Left hindlimb (tissue), 1 donor: ENCODE measurements around the gene POFUT1.

ENCODE experiments used
- DNase-seq: peaks from one replicate; pipeline ENCODE4 v3.0.0-alpha.2; 2018

Gene POFUT1

DNA sequence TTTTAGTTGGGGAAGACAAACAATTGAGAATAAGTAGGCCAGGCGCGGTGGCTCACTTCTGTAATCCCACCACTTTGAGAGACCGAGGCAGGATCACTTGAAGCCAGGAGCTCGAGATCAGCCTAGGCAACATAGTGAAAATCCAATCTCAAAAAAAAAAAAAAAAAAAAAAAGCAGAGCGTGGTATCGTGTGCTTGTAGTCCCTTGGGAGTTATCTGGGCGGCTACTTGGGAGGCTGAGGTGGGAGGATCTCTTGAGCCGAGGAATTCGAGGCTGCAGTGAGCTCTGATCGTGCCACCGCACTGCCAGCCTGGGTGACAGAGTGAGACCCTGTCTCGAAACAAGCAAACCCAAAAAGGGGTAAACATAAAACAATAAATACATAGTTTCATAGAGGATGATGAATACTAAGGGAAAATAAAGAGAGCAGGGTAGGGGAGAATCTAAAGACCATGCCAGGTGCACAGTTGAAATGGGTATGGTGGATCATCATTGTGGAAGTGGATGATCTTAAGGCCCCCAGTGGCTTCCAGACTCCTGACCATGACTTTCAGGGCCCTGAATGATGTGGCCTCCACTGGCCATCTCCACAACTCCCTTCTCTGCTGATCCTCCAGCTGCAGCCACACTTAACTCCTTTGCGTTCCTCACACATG, 947 bp downstream of the POFUT1 start:
- no peak for DNase-seq

DNA sequence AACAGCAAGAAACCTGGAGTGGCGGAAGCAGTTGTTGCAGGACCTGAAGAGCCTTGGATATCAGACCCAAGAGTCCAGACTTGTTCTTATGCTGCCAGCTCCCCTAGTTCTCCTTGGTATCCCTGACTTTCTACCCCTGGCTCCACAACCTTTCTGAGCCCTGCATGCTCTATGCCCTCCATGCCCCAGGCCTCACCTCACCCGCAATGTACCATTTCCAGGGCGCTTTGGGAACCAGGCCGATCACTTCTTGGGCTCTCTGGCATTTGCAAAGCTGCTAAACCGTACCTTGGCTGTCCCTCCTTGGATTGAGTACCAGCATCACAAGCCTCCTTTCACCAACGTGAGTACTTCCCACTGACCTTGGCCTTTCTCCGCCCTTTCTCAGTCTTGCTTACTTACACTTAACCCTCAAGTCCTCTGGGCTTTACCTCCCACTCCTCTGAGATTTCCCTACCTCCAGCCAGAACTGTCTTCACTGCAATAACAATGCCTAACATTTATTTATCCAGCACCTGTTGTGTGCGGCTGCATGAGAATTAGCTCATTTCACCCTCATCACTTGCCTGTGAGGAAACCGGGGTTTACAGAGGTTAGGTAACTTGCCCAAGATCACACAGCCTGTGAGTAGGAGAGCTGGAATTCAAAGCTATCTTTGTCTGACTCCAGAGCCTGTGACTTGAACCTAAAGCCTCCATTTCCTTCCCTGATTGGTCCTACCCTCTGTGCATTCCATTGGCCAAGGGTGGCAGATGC, 2.3 kb downstream of the POFUT1 start:
- no peak for DNase-seq

DNA sequence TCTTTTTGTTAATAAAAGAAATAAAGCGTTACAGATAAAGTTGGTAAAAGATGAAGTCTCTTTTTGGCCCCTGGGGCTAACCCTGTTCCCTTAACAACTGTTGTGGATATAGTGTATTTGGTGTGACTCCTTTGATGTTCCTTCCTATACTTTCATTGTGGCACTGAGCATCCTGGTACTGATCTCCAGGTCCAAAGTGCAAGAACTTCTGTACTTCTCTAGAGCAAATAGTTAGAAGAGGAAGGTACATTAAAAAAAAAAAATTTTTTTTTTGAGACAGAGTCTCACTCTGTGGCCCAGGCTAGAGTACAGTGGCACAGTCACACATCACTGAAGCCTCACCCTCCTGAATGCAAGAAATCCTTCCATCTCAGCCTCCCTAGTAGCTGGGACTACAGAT, 6.2 kb downstream of the POFUT1 start:
- DNase-seq: no peak

DNA sequence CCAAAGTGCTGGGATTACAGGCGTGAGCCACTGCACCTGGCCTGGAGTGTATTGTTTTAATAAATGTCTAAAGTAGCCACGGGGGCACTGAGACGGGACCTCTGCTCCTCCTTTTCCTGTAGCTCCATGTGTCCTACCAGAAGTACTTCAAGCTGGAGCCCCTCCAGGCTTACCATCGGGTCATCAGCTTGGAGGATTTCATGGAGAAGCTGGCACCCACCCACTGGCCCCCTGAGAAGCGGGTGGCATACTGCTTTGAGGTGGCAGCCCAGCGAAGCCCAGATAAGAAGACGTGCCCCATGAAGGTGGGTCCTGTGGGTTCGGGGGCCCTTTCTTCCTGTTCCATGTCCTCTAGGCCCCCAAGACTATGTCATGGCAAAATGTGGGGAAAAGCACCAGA, 7.5 kb downstream of the POFUT1 start:
- no peak for DNase-seq

DNA sequence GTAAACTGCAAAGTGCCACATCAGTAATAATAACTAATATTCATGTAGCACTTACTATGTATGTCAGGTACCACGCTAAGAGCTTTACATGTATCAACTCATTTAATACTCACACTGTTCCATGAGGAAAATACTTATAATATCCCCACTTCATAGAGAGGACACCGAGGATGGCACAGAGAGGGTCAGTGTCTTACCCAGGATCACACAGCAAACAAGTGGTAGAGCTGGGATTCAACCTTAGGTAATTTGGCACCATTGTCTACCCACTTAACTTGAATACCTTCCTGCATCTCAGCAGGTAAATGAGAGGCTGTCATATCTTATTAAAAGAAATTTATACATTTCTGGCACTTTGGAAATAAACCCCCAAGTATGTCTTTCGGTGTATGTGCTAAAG, 8.0 kb downstream of the POFUT1 start:
- DNase-seq: no peak

DNA sequence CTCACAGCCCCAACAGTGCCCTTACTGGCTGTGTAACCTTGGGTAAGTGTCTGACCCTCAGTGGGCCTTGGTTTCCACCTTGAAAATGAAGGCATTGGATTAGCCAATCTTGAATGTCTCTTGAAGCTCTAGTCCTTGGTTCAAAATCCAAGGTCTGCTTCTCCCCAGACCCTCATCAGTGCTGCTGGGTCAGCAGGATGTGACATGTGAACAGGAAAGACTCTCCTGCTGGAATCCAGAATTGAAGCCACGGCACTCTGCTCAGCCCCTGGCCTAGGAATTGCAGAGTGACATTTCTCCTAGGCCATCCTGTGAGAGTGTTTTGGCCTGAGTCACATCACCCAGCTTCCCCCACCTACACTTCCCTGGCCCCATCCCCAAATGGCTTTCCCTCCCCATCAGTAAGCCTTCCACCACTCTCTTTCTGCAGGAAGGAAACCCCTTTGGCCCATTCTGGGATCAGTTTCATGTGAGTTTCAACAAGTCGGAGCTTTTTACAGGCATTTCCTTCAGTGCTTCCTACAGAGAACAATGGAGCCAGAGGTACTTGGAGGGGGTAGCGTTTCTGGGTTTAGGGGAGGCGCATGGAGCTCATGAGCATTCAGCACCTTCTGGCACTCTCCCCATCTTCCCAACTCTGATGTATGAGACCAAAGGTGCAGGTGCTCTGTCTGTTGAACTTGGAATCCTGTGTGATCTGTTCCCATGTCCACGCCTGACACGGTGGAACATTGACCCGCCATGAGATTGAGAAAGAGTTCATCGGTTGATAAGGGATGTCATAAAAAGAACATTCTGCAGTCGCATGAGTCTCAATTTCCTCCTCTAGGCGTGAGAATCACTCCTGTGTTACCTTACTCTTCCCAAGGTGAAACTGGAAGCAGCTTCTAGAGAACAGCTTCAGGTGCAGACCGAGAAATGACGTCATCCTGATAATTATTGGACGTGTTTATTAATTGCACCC, 8.8 kb downstream of the POFUT1 start:
- DNase-seq: no peak

DNA sequence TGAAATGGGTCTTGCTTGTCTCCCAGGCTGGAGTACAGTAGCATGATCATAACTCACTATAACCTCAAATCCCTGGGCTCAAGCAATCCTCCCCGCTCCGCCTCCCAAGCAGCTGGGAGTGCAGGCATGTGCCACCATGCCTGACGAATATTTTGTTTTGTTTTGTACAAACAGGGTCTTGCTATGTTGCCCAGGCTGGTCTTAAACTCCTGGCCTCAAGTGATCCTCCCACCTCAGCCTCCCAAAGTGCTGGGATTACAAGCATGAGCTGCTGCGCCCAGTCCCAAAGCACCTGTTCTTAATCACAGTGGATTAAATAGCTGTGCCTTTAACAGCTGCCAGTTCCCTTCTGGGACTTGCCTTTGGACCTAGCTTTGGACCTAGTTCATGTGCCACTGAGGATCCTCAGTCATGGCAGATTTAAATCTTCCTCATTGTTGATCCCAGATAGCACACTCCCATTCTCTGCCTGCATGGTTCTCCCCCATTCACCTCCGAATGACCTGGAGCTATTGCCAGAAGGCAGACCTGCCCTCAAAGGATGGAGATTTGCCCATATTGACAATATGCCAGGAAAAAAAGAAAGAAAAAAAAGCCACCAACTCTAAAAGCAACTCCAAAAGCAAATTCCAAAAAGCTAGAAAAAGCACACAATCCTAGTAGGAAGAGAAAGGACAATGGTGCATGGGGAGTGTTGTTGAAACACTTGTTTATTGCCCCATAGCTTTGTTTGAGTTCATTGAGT, 10.6 kb downstream of the POFUT1 start:
- no peak for DNase-seq

DNA sequence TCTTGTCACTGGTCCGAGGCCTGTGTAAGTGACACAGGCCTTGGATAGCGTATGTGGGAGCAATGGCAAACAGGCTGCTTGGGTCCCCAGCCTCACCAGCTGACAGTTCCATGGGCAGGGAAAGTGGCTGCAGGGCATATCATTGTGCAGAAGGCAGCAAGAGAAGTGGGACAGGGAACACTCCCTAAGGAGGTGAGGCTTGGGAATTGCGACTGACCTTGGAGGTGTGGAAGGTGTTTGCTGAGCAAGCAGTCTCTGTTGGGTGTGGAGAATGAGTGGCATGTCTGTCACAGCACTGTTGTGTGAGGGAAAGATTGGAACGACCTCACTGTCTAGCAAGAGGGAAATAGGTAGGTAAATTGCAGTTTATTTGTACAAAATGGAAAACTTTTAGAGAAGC, 16.8 kb downstream of the POFUT1 start:
- no peak for DNase-seq

DNA sequence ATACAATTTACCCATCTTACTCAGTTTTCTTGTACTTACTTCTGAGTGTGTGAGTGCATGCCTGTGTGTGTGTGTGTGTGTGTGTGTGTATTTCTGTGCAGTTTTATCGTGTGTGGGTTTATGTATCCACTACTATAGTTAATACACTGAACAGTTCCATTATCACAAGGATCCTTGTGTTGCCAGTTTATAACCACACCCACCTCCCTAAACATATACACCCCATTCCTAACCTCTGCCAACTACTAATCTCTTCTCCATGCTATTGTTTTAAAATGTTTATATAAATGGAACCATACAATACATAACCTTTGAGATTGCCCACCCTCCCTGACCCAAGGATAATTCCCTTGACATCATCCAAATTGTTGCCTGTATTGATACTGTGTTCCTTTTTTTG, 18.7 kb downstream of the POFUT1 start:
- no peak for DNase-seq

DNA sequence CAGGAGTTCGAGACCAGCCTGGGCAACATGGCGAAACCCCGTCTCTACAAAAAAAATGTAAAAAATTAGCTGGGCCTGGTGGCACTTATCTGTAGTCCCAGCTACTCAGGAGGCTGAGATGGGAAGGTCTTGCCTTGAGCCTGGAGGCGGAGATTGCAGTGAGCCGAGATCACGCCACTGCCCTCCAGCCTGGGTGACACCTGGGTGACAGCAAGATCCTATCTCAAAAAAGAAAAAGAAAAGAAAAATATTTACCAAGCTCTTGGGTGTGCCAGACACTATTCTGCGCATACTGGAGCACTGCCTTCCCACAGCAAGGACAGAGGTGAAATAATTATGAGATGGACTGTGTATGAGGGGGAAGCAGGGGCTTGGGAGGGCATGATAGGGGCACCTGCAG, 19.6 kb downstream of the POFUT1 start:
- DNase-seq: no peak

DNA sequence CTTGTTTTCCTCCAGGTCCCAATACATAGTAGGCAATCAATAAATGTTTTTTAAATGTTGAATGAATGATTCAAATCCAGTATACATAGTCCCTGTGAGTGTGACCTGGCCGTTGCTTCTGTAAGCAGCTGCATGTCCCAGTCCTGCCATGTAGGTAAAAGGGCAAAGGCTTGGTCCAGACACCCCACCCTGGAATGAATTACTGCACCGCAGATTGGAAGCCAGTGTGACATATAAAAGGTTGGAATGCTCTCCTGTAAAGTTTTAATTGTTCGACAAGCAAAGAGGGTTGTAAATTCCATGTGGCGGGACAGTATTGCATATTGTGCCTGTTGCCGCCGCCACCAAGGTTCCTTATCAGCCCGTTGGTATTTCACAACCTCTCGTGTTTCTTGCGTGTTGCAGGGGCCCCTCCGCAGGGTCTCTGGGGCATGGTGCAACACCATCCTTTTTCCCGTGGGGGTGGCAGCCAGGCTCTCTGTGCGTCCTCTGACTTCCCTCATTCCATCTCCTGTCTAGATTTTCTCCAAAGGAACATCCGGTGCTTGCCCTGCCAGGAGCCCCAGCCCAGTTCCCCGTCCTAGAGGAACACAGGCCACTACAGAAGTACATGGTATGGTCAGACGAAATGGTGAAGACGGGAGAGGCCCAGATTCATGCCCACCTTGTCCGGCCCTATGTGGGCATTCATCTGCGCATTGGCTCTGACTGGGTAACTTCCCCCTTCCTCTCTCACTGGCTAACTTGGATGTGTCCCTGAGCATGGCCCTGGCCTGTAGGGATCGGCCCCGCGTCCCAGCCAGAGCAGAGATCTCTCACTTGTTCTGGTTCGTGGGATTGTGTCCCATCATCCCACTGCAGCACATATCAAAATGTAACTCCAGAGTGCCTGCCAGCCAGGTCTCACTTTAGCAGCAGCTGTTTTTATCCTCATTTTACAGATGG, 20.3 kb downstream of the POFUT1 start:
- DNase-seq: no peak

DNA sequence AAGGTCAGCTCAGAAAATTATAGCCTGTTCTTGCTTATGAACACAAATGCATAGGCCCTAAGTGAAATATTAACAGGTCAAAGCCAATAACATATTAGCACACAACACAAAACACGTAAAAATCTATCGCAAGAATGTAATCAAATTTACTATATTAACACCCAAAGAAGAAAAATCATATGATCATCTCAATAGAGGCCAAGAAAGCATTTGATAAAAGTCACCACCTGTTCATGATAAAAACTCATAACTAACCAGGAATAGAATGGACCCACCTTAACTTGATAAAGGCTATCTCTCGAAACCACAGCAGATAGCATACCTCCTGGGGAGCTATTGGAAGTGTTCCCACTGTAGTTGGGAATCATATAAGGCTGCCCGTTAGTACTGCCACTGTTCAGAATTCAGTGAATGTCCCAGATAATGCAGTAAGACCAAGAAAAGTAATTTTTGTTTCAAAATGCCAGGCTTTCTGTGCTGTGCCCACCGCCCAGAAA, 21.6 kb downstream of the POFUT1 start:
- no peak for DNase-seq

DNA sequence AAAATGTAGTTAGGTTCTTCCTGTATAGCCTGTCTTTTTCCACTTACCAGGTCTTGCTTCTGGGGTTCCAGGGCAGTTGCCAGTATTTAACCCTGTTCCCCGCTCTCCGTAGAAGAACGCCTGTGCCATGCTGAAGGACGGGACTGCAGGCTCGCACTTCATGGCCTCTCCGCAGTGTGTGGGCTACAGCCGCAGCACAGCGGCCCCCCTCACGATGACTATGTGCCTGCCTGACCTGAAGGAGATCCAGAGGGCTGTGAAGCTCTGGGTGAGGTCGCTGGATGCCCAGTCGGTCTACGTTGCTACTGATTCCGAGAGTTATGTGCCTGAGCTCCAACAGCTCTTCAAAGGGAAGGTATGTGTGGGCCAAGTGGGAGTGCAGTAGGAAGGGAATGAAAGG, 23.0 kb downstream of the POFUT1 start:
- DNase-seq: no peak

DNA sequence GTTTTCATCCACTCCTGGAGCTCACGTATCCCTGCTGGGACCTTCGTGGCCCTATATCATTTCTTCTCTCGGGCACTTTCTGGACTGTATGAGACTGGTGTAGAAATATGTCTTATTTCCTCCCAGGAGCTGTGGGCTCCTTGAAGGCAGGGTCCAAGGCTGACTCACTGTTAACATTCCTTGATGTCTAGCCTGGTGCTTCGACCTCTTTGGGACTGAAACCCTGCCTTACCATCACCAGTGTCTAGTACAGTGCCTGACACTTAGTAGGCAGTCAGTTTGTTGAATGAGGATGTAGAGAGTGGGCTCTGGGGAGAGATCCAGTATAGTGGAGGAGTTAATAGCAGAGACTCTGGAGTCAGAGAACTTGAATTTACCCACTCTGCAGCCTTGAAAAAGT, 23.6 kb downstream of the POFUT1 start:
- no peak for DNase-seq

DNA sequence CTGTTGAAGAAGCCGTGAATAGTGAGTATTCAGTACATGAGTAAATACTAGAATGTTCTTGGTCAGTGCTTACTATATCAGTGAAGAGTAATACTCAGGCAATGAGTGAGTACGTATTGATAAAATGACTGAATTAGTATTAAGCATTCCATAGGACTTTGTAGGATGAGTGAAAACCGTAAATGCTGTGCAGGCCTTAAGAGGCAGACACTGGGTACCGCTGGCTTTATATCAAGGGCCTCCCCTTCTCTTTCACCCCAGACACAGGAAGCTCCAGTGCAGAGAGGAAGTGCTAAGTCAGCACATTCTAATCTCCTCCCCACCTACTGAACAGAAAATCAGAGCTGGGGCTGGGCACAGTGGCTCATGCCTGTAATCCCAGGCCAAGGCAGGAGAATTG, 24.2 kb downstream of the POFUT1 start:
- no peak for DNase-seq

DNA sequence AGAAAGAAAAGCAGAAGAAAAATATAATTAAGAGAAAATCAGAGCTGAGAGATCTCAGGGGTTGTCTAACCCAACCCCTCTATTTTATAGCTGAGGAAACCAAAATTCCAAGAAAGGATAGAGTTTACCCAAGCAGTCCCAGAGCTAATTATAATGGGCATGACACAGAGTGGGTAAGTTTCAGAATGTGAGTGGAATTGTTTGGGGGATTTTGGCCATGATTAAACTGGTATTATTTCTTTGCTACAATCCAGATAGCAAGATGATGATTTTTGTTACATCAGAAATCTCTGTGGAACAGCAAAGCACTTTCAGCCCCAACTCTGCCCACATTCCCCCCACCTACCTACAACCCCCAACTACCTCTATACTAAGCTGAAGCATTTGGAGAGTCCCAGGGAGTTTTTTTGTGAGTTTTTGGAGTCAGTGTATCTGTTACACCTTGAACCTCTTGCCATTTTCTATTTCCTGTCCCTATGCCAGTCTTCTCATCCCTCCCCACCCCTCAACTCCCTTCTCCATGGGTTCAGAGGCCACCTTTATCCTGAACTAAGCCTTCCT, 24.7 kb downstream of the POFUT1 start:
- DNase-seq: no peak

DNA sequence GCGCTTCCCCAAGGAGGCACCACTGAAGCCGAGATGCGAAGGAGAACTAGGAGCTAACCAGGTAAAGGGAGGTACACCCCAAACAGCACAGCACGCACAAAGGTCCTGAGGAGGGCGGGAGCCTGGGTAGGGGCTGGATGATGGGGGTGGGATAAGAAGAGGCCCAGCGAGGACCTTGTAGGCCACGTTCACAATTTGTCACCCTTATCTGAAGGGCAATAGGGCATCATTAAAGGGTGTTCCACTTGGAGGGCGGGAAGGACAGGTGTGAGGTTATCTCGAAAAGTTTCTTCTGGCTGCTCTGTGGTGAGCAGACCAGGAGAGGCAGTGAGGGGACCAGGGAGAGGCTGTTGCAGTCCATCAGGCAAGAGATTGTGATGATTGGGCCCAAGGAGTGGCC, 25.6 kb downstream of the POFUT1 start:
- DNase-seq: no peak

DNA sequence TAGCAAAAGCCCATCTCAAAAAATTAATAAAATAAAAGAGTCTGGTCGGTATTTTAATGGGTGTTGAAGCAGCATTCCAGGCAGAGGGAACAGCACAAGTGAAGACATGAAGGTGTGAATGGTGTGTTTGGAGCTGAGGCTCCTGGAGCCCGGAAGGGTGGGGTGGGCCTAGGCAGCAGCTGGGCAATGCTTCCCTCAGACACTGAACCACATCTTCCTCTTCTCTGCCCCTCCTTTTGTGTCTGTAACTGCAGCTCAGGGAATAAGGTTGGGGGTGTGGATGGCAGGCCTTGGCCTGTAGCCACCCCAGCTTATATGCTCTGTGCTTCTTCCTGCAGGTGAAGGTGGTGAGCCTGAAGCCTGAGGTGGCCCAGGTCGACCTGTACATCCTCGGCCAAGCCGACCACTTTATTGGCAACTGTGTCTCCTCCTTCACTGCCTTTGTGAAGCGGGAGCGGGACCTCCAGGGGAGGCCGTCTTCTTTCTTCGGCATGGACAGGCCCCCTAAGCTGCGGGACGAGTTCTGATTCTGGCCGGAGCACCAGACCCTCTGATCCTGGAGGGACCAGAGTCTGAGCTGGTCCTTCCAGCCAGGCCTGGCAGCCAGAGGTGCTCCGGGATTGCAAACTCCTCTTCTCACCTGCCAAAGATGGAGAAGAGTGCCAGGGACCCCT, 26.6 kb downstream of the POFUT1 start:
- DNase-seq: no peak

DNA sequence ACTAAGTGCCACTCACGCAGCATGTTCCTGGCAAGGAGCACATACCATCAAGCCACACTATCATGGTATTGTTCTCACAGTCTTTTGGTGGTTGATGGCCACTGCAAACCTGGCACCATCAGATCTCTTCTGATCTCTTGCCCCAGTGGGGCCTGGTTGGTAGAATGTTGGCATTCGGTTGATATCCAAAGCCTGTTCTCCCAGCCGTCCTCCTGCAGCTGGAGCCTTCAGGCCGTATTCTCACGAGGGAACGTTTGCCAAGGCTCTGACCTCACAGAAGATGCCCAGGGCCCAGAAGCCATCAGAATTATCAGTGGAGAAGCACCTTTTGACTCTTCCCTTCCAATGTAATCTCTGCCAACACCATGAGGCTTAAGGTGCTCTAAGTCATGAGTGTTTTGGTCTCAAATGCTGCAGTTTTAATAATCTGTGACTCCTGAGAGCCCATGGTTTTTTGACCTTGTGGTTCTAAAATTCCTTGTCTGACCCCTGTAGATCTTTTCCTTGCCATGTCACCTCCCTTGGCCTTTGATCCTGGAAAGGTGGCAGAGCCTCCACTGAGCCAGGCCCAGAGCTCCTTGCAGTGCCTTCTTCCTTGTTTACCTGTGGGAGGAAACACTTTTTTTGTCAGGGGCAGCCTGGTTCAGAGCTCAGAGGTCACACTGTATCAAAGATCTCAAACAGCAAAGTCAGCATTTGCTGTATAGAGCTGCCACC, 27.8 kb downstream of the POFUT1 start:
- no peak for DNase-seq

DNA sequence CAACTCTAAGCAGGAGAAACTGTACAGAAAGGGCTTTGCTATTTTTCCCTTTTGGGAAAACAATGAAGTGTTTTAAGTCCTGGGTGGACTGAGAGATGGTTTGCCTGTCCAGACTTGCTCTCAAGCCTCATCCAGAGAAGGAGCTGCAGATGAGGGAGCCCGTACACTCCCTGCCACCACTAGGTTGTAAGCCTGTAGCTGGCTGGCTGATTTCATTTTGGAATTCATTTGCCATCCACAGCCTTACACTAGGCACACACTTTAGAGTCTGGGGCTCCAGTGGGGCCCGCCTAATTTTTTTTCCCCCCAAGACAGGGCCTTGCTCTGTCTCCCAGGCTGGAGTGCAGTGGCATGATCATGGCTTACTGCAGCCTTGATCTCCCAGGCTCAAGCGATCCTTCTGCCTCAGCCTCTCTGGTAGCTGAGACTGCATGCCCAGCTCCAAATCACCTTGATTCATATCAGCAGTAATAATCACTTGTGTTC, 28.4 kb downstream of the POFUT1 start:
- no peak for DNase-seq
